ENCODE data around the gene SUPT3H. TPM values are rescaled to one million over a fixed set of nuclear protein-coding genes. Genes with fewer than 3 reads are reported as not detected.

SUPT3H gene
- total RNA-seq, 1 experiment from 2014 or later, result 12.7 TPM

DNA sequence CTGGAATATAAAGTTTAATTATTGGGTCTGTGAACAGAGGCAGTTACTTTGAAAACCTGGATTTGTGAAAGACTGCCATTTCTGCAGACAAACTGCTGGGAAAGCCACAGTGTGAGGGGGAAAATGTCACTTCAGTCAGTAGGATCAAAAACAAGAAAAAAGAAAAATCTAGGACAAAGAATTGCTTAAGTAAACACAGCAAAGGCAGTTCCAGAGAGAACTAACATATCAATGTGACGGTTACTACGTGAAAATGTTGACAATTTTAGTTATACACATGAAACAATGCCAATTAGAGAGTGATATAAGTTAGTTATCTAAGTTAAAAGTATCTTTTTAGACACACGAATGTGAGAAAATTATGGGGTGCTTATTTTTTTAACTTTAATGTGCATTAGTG lies 320.0 kb downstream of the SUPT3H start:
- CTCF ChIA-PET, result interaction anchor here (0.8 kb wide), 1 partner anchor 369 kb away, joined by 3 read pairs; no protein-coding TSS in a partner anchor
- H3K9me3 Mint-ChIP-seq (ENCODE audit: unreplicated experiment), result peaks cover 17% of the 10 kb centered on the region
- intact Hi-C loops (cut with micrococcal nuclease), result no loop called here
- H3K27me3 Mint-ChIP-seq (ENCODE audit: insufficient read depth, unreplicated experiment), result no peaks in the 10 kb centered on the region
- DNase-seq (ENCODE audit: unreplicated experiment), result no peak
- no peak overlapping the region for H3K4me3 Mint-ChIP-seq (ENCODE audit: unreplicated experiment)
- no peaks in the 10 kb centered on the region for H3K36me3 Mint-ChIP-seq (ENCODE audit: insufficient read depth, unreplicated experiment)
- POLR2A ChIA-PET, result no interaction called here
- H3K27ac Mint-ChIP-seq (ENCODE audit: low read depth, unreplicated experiment), result no peak overlapping the region
- no TSS peak for BruUV-seq (replicated peaks)
- TF ChIP-seq, protein P1, sequence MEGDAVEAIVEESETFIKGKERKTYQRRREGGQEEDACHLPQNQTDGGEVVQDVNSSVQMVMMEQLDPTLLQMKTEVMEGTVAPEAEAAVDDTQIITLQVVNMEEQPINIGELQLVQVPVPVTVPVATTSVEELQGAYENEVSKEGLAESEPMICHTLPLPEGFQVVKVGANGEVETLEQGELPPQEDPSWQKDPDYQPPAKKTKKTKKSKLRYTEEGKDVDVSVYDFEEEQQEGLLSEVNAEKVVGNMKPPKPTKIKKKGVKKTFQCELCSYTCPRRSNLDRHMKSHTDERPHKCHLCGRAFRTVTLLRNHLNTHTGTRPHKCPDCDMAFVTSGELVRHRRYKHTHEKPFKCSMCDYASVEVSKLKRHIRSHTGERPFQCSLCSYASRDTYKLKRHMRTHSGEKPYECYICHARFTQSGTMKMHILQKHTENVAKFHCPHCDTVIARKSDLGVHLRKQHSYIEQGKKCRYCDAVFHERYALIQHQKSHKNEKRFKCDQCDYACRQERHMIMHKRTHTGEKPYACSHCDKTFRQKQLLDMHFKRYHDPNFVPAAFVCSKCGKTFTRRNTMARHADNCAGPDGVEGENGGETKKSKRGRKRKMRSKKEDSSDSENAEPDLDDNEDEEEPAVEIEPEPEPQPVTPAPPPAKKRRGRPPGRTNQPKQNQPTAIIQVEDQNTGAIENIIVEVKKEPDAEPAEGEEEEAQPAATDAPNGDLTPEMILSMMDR (IDR thresholded peaks at IDR 0.05; ENCODE audit: unreplicated experiment), result no peak
- no peaks in the 10 kb centered on the region for H3K4me1 Mint-ChIP-seq (ENCODE audit: insufficient read depth, unreplicated experiment)

DNA sequence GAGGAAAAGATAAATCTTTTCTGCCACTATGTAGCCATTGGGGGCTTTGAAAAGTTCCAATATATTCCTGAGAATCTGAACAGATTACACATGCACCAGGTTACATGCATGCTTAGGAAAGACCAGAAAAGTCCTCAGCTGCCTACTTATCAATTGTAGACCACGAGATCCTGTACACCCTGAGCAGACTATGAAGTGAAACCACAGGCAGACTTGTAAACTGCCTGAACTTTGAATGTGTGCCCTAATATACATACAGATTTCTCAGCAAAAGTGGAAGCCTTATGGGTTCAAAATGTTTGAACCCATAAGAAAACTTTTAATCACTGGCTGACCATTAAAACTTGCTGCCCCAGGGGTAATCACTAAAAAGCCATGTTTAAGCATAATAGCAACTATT lies 323.1 kb downstream of the SUPT3H start:
- H3K4me1 Mint-ChIP-seq (ENCODE audit: insufficient read depth, unreplicated experiment), result peaks cover 5% of the 10 kb centered on the region
- CTCF ChIA-PET, result no interaction called here
- DNase-seq (ENCODE audit: unreplicated experiment), result no peak
- POLR2A ChIA-PET, result no interaction called here
- H3K27me3 Mint-ChIP-seq (ENCODE audit: insufficient read depth, unreplicated experiment), result no peaks in the 10 kb centered on the region
- intact Hi-C loops (cut with micrococcal nuclease), result no loop called here
- no peak overlapping the region for H3K27ac Mint-ChIP-seq (ENCODE audit: low read depth, unreplicated experiment)
- TF ChIP-seq, protein P1 (IDR thresholded peaks at IDR 0.05; ENCODE audit: unreplicated experiment), result no peak
- peaks cover 6% of the 10 kb centered on the region for H3K9me3 Mint-ChIP-seq (ENCODE audit: unreplicated experiment)
- H3K4me3 Mint-ChIP-seq (ENCODE audit: unreplicated experiment), result no peak overlapping the region
- BruUV-seq (replicated peaks), result no TSS peak
- no peaks in the 10 kb centered on the region for H3K36me3 Mint-ChIP-seq (ENCODE audit: insufficient read depth, unreplicated experiment)

DNA sequence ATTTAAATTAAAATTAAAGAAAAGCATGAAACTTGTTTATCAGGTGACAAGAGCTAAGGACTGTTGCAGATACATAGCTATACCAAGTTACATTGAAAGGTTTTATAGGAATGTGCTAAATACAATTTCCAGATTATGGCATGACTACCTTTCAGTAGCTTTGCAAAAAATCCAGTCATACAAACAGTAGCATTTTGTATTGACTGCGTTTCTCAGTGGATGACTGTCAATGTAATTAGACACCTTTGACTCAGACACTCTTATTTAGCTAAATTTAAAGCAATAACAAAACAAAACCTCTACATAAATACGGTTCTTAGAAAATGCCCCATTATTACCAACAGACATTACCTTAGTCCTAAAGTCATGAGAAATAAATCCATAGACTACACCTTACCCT lies 325.4 kb downstream of the SUPT3H start:
- ChIA-PET POLR2A (interaction anchor here (0.5 to 1.6 kb wide), 3 partner anchors 12 to 26 kb away, joined by 3 to 4 read pairs (median 3); no protein-coding TSS in a partner anchor), CTCF (interaction anchor here (0.6 kb wide), 1 partner anchor 1648 kb away, joined by 3 read pairs; no protein-coding TSS in a partner anchor)
- intact Hi-C loops (cut with micrococcal nuclease), result no loop called here
- no peaks in the 10 kb centered on the region for H3K27me3 Mint-ChIP-seq (ENCODE audit: insufficient read depth, unreplicated experiment)
- H3K27ac Mint-ChIP-seq (ENCODE audit: low read depth, unreplicated experiment), result no peak overlapping the region
- peak; percentile 17 for DNase-seq (ENCODE audit: unreplicated experiment)
- no peak overlapping the region for H3K4me3 Mint-ChIP-seq (ENCODE audit: unreplicated experiment)
- H3K9me3 Mint-ChIP-seq (ENCODE audit: unreplicated experiment), result no peaks in the 10 kb centered on the region
- H3K4me1 Mint-ChIP-seq (ENCODE audit: insufficient read depth, unreplicated experiment), result peaks cover 5% of the 10 kb centered on the region
- BruUV-seq (replicated peaks), result no TSS peak
- TF ChIP-seq, protein P1 (IDR thresholded peaks at IDR 0.05; ENCODE audit: unreplicated experiment), result no peak
- H3K36me3 Mint-ChIP-seq (ENCODE audit: insufficient read depth, unreplicated experiment), result no peaks in the 10 kb centered on the region

DNA sequence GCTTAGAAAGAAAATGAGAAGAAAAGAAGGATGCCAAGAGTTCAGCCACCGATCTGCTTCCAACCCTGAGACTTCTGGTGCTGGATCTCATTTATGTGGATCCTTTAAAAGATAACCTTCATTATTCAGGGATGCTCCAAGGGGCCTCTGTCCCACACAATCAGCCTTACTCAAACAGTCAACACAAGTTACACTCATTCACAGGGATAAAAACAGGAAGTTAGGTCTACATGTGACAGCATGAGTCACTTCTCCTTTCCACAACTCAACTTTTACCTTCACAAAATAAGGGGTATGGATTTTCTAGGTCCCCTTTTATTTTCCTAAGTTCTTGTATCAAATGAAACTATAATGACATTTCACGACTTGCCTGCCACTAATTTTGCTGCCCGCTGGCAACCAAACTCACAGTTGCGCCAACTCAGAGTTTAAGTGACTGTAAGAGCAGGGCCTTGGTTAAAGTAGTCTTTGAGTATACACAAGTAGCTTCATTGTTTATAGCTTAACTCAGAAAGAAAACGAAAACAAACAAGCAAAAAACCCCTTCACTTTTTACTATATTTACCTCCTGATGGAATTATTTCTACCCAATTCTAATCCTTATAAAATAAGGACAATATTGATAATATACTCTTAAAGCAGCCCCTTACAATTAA lies 328.4 kb downstream of the SUPT3H start:
- Mint-ChIP-seq H3K4me1 (ENCODE audit: insufficient read depth, unreplicated experiment) (peaks cover 5% of the 10 kb centered on the region), H3K36me3 (ENCODE audit: insufficient read depth, unreplicated experiment) (no peaks in the 10 kb centered on the region), H3K27ac (ENCODE audit: low read depth, unreplicated experiment) (no peak overlapping the region), H3K27me3 (ENCODE audit: insufficient read depth, unreplicated experiment) (no peaks in the 10 kb centered on the region), H3K4me3 (ENCODE audit: unreplicated experiment) (no peak overlapping the region), H3K9me3 (ENCODE audit: unreplicated experiment) (no peaks in the 10 kb centered on the region)
- no peak for DNase-seq (ENCODE audit: unreplicated experiment)
- POLR2A ChIA-PET, result no interaction called here
- CTCF ChIA-PET, result no interaction called here
- BruUV-seq (replicated peaks), result no TSS peak
- intact Hi-C loops (cut with micrococcal nuclease), result no loop called here
- TF ChIP-seq, protein P1 (IDR thresholded peaks at IDR 0.05; ENCODE audit: unreplicated experiment), result no peak

Measured in MCF 10A (cell line).